NCI-H2107 (cell line): ENCODE results near the gene NTMT1.
"Not testable (repeated sequence)": the region's sequence is repeated elsewhere in the genome, so short reads cannot be mapped to it uniquely, and the experiment has no call there.

Experiments
- DNase-seq: peaks from one replicate; lab custom pipeline; 2025; lab: John Stamatoyannopoulos, UW

NTMT1 gene

GRCh38 chr9:129615407-129616285, 10.3 kb upstream of the NTMT1 start:
- no peak for DNase-seq

DNA sequence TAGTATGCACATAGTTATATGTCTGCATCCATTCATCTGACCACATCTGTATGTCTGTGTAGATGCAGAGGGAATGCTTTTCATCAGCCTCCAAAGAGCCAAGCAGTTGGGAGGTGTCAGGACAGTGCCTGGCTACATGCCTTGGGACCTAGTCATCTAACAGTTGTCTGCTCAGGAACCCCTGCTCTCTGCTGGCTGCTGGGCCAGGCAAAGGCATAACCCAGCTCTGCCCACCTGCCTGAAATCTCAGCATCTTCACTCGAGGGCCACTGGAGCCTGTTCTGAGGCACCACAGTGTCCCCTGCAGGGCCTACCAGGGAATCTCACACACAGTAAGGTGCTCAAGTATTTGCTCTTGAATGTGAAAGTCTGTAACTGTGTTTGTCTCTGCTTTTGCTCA, 8.8 kb upstream of the NTMT1 start:
- DNase-seq: no peak

- DNase-seq: no peak
These were observed 5.9 kb upstream of the NTMT1 start for GRCh38 chr9:129619787-129620668.

- DNase-seq: peak; percentile 41
These were observed 5.2 kb upstream of the NTMT1 start, which contains the start of gene C9orf50 for GRCh38 chr9:129620669-129621295. Gene C9orf50 (minus strand): TSS chr9:129621101. CDS start chr9:129620574, 527 bp downstream.

- DNase-seq: no peak
These were observed 2.6 kb upstream of the NTMT1 start for GRCh38 chr9:129623331-129623730.

DNA sequence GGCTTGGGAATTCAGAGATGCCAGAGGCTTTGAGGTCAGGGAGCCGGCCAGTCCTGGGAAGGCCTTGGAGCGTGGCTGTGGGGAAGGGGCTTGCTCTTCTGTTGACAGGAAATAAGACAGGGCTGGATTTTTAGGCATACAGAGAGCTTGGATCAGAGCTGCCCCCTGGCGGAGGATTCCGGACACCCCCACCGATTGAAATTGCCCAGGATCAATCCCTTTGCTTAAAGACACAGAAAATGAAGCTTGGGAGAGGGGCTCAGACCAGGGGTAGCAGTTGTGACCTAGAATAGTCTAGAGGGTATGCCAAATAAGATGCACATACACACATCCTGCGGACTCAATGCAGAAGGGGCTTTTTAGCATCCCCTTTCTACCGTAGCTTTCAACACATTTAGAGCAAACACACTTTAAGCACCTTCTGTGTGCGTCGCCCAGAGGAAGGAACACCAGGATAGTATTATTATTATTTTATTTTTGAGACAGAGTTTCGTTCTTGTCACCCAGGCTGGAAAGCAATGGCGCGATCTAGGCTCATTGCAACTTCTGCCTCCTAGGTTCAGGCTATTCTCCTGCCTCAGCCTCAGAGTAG, 1.7 kb upstream of the NTMT1 start:
- DNase-seq: no peak

- DNase-seq: no peak
These were observed 1.0 kb upstream of the NTMT1 start for GRCh38 chr9:129624947-129625346.

- no peak for DNase-seq
These were observed 792 bp downstream of the NTMT1 start for GRCh38 chr9:129626625-129627284.

- DNase-seq: no peak
These were observed 1.8 kb downstream of the NTMT1 start for GRCh38 chr9:129627556-129628440.

- DNase-seq: no peak
These were observed 2.7 kb downstream of the NTMT1 start for GRCh38 chr9:129628709-129629108.

GRCh38 chr9:129629251-129629820, 3.4 kb downstream of the NTMT1 start:
- no peak for DNase-seq

DNA sequence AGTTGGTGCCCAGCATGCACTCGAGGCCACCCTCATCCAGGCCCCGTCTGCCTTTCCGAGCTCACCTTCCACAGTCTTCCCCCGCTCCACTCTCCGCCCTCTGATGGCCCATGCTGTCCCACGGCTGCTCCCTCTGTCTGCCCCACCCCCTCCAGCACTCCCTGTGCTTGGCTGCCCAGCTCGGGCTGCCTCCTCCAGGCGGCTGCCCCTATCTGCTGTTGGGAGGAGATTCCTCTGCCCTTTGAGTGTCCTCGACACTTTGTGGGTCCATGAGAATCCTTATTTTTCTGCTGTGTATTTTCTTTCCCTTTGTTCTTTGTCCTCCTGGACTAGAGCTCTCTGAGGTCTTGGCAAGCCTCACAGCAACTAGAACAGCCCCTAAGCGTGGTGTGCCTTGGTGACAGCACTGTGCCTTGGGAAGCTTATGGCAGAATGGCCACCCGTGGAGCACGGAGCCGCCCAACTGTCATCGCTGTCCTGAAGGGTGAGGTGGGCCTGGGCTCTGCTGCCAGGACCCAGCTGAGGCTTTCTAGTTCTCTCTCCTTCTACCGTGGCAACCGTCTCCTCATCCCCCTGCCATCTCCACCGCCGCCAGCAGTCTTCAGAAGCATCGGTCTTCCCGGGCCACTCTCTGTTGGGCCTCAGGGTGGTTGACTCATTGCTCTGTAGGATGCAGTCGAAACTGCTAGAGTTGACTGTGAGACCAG, 5.2 kb downstream of the NTMT1 start:
- DNase-seq: no peak

GRCh38 chr9:129631674-129632129, 5.7 kb downstream of the NTMT1 start:
- DNase-seq: no peak

GRCh38 chr9:129632460-129632859, 6.5 kb downstream of the NTMT1 start:
- no peak for DNase-seq

DNA sequence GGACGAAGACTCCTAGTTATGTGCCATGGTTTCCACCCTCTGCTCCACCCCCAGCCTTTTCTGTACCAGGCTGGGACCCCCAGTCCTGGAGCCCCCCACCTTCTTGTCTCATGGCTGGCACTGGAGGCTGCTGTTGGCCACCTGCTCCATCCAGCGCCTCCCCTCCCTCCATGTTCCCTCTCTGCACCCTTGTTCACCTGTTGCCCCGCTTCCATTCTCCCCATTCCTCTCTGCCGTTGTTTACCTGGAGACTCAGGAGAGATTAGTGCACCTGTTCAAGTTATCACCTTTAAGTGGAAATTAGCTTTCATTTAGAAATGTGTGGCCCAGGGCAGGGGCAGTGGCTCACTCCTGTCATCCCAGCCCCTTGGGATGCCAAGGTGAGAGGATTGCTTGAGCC, 7.2 kb downstream of the NTMT1 start:
- no peak for DNase-seq

GRCh38 chr9:129633848-129634247, 7.9 kb downstream of the NTMT1 start:
- DNase-seq: no peak

DNA sequence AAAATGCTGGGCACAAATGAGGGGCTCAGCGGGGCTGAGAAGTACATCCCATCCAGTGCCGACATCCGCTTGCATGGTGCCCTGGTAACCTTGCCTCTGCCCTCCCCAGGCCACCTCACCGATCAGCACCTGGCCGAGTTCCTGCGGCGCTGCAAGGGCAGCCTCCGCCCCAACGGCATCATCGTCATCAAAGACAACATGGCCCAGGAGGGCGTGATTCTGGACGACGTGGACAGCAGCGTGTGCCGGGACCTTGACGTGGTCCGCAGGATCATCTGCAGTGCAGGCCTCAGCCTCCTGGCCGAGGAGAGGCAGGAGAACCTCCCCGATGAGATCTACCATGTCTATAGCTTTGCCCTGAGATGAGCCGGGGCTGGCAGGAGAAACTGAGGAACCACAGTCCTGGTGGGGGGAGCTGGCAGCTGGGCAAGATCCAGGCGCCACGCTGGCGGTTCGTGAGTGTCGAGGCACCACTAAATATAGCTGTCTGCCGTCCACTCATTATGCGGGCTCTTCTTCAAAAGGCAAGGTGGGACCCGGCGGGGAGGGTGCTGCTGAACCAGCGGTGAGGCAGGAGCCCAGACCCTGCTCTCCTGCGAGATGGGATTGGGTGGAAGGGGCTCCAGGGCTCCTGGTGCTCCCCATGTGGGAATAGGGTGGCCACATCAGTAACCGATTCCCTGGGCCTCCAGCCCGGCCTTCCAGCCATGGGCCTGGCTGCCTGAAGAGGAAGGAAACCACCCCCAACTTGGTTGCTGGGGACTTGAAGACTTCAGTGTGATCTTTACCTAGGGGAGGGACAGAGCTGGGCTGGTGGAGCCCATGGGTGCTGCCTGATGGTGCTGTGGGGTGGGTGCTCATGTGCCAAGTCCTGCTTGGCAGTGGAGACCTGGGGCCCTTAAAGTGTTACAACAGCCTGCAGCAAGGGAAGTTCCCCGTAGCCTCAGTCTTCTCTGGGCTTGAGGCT, 9.4 kb downstream of the NTMT1 start:
- DNase-seq: no peak

DNA sequence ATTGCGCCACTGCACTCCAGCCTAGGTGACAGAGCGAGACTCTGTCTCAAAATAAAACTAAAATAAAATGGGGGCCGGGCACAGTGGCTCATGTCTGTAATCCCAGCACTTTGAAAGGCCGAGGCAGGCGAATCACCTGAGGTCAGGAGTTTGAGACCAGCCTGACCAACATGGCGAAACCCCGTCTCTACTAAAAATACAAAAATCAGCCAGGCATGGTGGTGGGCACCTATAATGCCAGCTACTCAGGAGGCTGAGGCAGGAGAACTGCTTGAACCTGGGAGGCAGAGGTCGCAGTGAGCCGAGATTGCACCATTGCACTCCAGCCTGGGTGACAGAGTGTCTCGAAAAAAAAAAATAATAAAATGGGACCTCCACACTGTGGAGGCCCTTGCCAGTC, 10.4 kb downstream of the NTMT1 start:
- not testable (repeated sequence) for DNase-seq
